Ishikawa (cell line): ENCODE measurements around the gene PPRC1.

Source experiments
- CEBPB ChIP-seq: IDR thresholded peaks from 2 replicates; pipeline ENCODE4 v1.6.1; 2012
- CREB1 ChIP-seq: IDR thresholded peaks from 2 replicates; pipeline ENCODE4 v1.6.1; 2012; ENCODE audit warnings: low read depth
- EGR1 ChIP-seq: IDR thresholded peaks from 2 replicates; pipeline ENCODE4 v1.6.1; 2012
- EP300 ChIP-seq: IDR thresholded peaks from 2 replicates; pipeline ENCODE4 v1.6.1; 2012; ENCODE audit warnings: borderline replicate concordance
- FOXM1 ChIP-seq: IDR thresholded peaks from 2 replicates; pipeline ENCODE4 v1.6.1; 2012; ENCODE audit warnings: low read depth, borderline replicate concordance
- NFIC ChIP-seq: IDR thresholded peaks from 2 replicates; pipeline ENCODE4 v1.6.1; 2012
- RAD21 ChIP-seq: IDR thresholded peaks from 2 replicates; pipeline ENCODE4 v1.6.1; 2012; ENCODE audit warnings: low read depth
- TAF1 ChIP-seq: IDR thresholded peaks from 2 replicates; pipeline ENCODE4 v1.6.1; 2012; ENCODE audit warnings: low read depth, mild to moderate bottlenecking
- TCF12 ChIP-seq: IDR thresholded peaks from 2 replicates; pipeline ENCODE4 v1.6.1; 2012; ENCODE audit warnings: low read depth
- TEAD4 ChIP-seq: IDR thresholded peaks from 2 replicates; pipeline ENCODE4 v1.6.1; 2012
- YY1 ChIP-seq: IDR thresholded peaks from 2 replicates; pipeline ENCODE4 v1.6.1; 2012; ENCODE audit warnings: low read depth
- ZBTB7A ChIP-seq: IDR thresholded peaks from 2 replicates; pipeline ENCODE4 v1.6.1; 2012; ENCODE audit warnings: low read depth
- TF ChIP-seq, protein P1 (sequence below): IDR thresholded peaks from 2 replicates; pipeline ENCODE4 v1.6.1; 2012
- TF ChIP-seq, protein P2 (sequence below): IDR thresholded peaks from 2 replicates; pipeline ENCODE4 v1.6.1; 2012
- TF ChIP-seq, protein P3 (sequence below): IDR thresholded peaks from 2 replicates; pipeline ENCODE4 v1.6.1; 2012; ENCODE audit warnings: low read depth, mild to moderate bottlenecking

The PPRC1 gene

DNA sequence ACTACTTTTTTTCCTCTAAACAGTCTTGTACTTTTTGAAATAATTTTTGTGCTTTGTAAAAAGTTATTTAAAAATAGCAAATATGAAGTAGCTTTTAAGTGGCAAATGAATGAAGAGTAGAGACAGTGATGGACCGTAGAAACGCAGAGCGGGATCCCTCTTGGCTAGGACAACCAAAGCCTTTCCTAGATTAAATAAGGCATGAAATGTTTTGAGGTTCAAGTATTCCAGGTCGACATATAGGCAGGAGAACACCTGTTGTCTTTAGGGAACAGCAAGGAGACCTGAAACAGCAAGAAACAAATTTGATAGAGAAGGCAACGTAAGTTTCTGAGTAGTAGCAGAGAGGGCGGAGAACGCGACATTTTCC is 662 bp upstream of the PPRC1 start:
- TF ChIP-seq EGR1, result no peak
- no peak for TF ChIP-seq FOXM1
- TF ChIP-seq, protein P1, sequence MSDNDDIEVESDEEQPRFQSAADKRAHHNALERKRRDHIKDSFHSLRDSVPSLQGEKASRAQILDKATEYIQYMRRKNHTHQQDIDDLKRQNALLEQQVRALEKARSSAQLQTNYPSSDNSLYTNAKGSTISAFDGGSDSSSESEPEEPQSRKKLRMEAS, result no peak
- TF ChIP-seq TAF1, result no peak
- no peak for TF ChIP-seq CEBPB
- no peak for TF ChIP-seq EP300
- TF ChIP-seq ZBTB7A, result no peak
- TF ChIP-seq NFIC, result no peak
- no peak for TF ChIP-seq RAD21
- no peak for TF ChIP-seq YY1

DNA sequence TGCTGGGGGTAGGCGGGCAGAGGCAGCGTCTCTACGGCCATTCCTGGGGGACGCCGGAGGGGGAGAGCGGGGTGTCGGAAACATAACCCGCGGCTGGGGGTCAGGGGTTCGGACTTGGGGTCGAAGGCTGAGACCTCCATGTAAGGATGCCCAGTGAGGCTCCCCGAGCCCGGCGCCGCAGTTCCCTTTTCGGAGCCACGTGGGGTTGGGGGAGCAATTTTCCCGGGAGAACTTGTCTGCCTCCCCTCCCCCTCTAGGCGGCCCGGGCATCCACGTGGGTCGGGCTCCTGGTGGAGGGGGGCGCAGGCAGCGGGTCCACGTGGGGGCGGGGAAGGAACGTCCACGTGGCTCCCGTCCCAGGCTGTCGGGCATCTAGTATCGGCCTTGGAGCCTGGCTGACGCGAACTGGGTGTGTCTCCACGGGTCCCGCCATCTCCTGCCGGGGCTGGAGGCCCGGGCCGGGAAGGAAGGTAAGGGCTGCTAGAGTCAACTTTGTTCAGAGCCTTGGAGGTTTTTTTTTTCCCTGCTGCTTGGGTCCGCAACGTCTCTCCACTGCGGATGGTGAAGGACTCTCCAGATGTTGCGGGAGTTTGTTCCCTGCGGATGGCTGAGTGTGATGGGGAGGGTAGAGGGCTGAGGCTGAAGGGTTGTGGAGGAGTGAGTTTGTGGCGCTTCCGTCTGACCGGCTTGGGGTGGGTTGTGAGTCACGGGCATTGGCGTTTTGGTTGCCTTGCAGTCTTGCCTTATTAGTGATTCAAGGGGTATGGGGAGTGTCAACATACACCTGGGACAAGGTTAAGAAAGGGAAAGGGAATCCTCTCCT is 744 bp downstream of the PPRC1 start:
- TF ChIP-seq TCF12, result peak; percentile 59
- TF ChIP-seq TEAD4, result no peak; the same call in 1 of the 2 replicates
- no peak for TF ChIP-seq TAF1
- TF ChIP-seq, protein P2, sequence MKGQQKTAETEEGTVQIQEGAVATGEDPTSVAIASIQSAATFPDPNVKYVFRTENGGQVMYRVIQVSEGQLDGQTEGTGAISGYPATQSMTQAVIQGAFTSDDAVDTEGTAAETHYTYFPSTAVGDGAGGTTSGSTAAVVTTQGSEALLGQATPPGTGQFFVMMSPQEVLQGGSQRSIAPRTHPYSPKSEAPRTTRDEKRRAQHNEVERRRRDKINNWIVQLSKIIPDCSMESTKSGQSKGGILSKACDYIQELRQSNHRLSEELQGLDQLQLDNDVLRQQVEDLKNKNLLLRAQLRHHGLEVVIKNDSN, result peak; percentile 88
- no peak for TF ChIP-seq RAD21
- TF ChIP-seq, protein P1, result peak; percentile 98
- peak; percentile 84; the same call in 1 of the 2 replicates for TF ChIP-seq ZBTB7A
- TF ChIP-seq EGR1, result no peak
- no peak; the same call in 1 of the 2 replicates for TF ChIP-seq CEBPB
- TF ChIP-seq CREB1, result no peak
- TF ChIP-seq YY1, result no peak
- TF ChIP-seq, protein P3, sequence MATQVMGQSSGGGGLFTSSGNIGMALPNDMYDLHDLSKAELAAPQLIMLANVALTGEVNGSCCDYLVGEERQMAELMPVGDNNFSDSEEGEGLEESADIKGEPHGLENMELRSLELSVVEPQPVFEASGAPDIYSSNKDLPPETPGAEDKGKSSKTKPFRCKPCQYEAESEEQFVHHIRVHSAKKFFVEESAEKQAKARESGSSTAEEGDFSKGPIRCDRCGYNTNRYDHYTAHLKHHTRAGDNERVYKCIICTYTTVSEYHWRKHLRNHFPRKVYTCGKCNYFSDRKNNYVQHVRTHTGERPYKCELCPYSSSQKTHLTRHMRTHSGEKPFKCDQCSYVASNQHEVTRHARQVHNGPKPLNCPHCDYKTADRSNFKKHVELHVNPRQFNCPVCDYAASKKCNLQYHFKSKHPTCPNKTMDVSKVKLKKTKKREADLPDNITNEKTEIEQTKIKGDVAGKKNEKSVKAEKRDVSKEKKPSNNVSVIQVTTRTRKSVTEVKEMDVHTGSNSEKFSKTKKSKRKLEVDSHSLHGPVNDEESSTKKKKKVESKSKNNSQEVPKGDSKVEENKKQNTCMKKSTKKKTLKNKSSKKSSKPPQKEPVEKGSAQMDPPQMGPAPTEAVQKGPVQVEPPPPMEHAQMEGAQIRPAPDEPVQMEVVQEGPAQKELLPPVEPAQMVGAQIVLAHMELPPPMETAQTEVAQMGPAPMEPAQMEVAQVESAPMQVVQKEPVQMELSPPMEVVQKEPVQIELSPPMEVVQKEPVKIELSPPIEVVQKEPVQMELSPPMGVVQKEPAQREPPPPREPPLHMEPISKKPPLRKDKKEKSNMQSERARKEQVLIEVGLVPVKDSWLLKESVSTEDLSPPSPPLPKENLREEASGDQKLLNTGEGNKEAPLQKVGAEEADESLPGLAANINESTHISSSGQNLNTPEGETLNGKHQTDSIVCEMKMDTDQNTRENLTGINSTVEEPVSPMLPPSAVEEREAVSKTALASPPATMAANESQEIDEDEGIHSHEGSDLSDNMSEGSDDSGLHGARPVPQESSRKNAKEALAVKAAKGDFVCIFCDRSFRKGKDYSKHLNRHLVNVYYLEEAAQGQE, result no peak
- no peak for TF ChIP-seq FOXM1
- TF ChIP-seq EP300, result no peak
- TF ChIP-seq NFIC, result no peak

DNA sequence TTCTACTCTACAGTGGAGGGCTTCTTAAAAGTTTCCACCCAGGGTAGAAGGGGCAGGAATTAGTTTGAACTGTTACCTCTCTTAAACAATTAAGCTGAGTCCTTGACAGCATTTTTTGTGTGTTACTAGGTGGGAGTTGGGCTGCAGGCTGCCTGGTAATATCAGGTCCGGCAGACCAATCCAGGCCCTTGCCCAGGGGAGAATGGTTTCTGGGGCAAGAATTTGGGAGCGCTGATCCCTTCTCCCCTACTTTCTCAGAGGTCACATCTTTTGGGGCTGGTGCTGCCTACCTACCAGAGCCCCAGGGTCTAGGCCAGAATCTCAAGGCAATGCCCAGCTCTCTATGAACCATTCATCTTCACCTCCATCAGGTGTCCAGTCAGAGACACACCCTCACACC is 1.6 kb downstream of the PPRC1 start:
- TF ChIP-seq CEBPB (no peak), EP300 (no peak), TAF1 (no peak), TCF12 (no peak), CREB1 (no peak), YY1 (no peak)
- TF ChIP-seq, protein P2, result no peak

DNA sequence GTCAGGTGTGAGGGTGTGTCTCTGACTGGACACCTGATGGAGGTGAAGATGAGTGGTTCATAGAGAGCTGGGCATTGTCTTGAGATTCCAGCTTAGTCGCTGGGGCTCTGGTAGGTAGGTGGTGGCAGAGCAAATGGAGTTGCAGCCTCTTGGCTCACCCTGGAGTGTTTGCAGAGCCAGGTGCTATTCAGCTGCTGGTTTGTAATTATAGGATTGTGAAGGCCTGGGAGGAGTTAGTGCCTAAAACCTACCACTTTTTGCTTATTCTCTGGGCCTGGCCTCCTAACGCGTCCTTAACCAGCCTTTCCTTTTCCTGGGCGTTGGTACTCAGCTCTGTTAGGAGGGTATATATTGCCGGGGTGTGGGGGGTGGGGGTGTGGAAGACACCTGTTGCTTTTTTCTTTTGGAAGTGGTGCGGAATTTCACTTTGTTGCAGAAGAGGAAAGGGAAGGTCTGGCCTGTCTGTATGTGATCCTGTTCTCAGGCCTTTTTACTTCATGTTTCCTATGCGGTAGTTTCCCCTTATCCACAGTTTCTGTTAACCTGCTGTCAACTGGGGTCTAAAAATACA is 3.2 kb downstream of the PPRC1 start:
- no peak for TF ChIP-seq ZBTB7A
- TF ChIP-seq CEBPB, result no peak
- no peak for TF ChIP-seq TAF1
- TF ChIP-seq EGR1, result no peak
- TF ChIP-seq CREB1, result no peak
- TF ChIP-seq, protein P2, result no peak
- TF ChIP-seq, protein P3, result no peak
- no peak for TF ChIP-seq RAD21
- no peak for TF ChIP-seq FOXM1
- TF ChIP-seq YY1, result no peak
- TF ChIP-seq, protein P1, result no peak
